ENCODE measurements around the gene LCK.
A peak's percentile ranks its signal among the peaks of the same experiment; 100 is the strongest.

Gene LCK

GRCh38 chr1:32250893-32251716 lies at the start of gene LCK:
Gene LCK, plus strand, starts transcription at chr1:32251265. Its CDS starts 23,065 bp downstream, at chr1:32274330.
- no peak for DNase-seq

GRCh38 chr1:32204943-32205361 lies 46.1 kb upstream of the LCK start:
- peak; percentile 33 for DNase-seq

GRCh38 chr1:32205401-32206370 lies 45.4 kb upstream of the LCK start, which contains the start of gene IQCC:
Gene IQCC, plus strand, starts transcription at chr1:32205671. Its CDS starts 11 bp downstream, at chr1:32205682.
- DNase-seq: peak; percentile 78

DNA sequence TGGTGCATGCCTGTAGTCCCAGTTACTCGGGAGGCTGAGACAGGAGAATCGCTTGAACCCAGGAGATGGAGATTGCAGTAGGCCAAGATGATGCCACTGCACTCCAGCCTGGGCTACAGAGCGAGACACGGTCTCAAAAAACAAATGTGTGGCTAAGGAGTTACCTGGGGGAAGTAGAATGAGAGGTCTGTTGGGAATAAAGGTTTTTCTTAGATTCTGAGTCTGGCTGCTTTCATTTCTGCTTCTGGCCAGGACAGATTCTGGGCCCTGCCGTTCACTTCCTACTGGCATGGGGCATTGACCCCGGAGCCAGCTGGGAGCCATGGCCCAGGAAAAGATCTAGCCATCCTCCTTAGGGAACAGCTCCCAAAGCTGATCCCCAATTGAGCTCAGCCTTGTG lies 42.6 kb upstream of the LCK start:
- DNase-seq: no peak

- DNase-seq: peak; percentile 85
These were observed 42.2 kb upstream of the LCK start, which contains the start of gene DCDC2B for GRCh38 chr1:32208891-32209328. Gene DCDC2B, plus strand, starts transcription at chr1:32209089. Its CDS starts 5 bp downstream, at chr1:32209094.

DNA sequence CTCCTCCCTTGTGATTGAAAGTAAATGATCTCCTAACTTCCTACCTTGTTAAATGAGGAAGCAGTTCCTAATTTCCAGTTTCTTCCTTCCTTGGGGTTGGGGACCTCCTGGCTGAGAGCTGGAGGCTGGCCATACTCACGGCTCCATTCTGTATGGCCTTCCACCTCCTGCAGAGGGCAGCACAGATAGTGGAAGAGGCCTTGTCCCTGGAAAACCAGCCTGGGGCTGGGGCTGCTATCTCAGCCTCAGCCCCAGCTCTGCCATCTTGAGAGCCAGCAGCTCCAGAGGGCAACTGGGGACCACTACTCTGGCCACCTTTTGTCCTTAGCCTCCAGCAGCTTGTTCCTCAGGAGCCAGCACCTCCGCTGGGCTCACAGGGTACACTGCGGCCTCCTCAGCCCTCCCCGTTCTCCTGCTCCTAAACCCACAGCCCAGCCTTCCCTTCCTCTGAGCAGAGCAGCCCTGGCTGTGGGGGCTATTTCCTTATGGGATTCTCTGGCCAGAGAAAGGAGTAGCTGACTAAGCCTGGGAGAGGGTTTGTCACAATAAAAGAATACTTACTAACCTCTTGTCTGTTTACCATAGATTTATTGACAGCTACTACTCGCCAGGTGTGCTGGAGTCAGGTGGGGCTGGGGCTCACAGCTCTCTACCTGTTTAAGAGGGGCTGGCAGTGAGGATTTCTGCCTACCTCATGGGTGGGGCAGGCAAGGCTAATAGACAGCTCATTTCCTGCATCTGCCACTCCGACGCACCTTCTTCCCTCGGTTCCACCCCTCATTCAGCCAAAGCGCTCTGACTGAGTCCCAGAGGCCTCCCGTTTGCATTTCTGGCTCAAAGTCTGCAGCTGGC lies 35.2 kb upstream of the LCK start:
- peak; percentile 56 for DNase-seq

- no peak for DNase-seq
These were observed 34.5 kb upstream of the LCK start for GRCh38 chr1:32216566-32216965.

DNA sequence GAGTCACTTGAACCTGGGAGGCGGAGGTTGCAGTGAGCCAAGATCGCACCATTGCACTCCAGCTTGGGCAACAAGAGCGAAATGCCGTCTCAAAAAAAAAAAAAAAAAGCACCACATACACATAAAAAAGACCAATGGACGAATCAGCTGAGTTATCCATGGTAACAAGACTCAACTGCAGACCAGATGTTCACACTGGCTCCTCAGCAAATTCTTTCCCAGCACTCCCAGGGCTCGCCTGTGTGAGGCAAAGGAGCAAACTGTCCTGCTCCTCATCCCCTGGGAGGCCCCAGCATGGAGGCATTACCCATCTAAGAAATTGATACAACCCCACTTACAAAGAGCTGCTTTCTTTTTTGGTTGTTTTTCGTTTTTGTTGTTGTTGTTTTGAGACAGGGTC lies 32.0 kb upstream of the LCK start:
- DNase-seq: no peak

DNA sequence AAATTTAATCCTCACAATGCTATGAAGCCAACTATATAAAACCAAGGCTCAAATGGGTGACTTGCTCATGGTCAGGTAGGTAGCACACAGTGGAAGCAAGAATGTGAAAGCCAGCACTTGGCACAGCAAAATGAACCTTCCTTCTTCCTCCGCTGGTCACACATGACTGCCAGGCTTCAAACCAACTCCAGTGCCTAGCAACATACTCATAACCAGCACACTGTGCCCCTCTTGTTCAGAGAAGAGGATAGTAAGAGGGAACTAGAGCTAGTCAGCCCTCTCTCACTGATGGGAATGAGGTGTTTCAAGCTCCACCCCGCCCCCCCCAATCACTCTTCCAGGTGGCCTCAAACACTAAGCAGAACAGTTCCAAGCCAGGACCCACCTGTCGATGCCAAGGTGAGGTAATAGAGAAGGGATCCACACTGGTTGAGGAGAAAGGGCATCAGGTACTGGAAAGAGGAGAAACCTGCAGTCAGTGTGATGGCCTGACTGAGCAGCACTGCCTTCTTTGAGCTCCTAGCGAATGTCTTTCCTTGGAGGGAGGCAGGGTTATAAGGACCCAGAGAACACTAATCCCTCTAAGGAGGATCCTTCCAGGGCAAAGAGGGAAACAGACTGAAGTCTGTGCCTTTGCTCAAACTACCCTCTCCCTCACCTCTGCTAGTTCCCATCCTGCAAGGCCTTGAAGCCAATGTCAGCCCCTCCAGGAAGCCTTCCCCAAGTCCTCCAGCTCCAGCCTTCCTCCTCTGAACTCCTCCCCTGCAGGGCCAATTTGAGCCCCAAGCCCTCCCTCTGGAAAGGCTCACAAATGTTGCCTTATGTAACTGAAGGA lies 30.1 kb upstream of the LCK start:
- DNase-seq: peak; percentile 37

GRCh38 chr1:32221581-32221979 lies 29.5 kb upstream of the LCK start:
- no peak for DNase-seq

- DNase-seq: peak; percentile 72
These were observed 28.9 kb upstream of the LCK start, which contains the start of the genes EIF3I and TMEM234 for GRCh38 chr1:32221980-32222755. Gene EIF3I, plus strand, starts transcription at chr1:32222407. Its CDS starts 35 bp downstream, at chr1:32222442. Gene TMEM234, minus strand, starts transcription at chr1:32222353. Its CDS starts 31 bp downstream, at chr1:32222322.

- DNase-seq: no peak
These were observed 27.4 kb upstream of the LCK start for GRCh38 chr1:32223683-32224082.

DNA sequence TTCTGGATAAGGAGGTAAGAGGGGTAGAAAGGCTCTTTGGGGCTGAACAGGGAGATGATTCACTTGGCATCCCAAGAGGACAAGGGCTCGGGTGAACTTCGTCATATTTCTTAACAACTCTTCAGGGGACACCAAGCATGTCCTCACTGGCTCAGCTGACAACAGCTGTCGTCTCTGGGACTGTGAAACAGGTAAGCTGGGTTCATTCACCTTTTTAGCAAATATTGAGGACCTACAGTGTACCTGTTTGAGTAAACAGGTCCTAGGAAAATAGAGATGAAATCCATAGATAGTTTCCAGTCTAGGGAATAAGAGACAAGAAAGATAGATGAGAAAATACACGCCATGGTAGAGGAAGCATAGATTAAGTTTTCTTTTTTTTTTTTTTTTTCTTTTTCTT lies 26.8 kb upstream of the LCK start:
- DNase-seq: no peak

DNA sequence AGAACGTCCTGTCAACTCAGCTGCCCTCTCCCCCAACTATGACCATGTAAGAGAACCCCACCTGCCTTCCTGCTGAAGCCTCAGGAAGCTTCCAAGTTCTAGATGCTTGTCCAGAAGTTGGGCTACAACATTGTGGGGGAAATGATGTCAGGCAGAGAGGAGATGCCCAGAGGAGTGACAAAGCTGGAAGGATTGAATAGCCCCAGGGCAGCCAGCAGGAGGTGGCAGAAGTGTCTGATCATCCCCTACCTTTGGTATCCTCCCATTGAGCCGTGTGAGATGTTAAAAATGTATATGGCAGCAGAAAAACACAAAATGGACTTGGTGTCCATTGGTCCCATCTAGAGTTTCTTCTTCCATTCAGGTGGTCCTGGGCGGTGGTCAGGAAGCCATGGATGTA lies 22.3 kb upstream of the LCK start:
- no peak for DNase-seq

DNA sequence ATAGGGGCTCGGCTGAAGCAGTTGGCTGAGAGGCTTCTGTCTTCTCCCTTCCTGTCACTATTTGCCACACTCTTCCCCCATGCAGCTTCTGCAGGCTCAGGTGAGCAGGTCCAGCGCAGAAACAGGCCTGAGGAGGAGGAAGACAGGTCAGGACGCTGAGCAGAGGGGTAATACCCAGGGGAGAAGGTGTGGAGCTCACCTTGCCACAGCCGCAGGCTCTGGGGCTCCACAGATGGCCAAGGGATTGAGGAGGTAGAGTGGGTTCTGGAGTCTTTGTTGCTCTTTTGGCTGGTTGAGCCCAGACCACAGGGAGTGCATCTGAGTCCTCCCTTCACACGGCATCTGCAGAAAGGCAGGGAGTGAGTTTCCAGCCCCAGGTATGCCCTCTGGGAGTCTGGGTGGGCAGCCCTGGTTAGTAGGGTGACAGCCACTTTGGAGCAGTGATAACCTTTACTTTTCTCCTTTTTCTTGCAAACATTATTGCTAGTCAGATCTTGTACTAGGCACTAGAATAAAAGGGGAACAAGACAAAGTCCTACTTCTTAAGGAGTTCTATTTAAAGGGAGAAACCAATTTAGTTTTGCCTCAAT lies 19.1 kb upstream of the LCK start:
- no peak for DNase-seq

DNA sequence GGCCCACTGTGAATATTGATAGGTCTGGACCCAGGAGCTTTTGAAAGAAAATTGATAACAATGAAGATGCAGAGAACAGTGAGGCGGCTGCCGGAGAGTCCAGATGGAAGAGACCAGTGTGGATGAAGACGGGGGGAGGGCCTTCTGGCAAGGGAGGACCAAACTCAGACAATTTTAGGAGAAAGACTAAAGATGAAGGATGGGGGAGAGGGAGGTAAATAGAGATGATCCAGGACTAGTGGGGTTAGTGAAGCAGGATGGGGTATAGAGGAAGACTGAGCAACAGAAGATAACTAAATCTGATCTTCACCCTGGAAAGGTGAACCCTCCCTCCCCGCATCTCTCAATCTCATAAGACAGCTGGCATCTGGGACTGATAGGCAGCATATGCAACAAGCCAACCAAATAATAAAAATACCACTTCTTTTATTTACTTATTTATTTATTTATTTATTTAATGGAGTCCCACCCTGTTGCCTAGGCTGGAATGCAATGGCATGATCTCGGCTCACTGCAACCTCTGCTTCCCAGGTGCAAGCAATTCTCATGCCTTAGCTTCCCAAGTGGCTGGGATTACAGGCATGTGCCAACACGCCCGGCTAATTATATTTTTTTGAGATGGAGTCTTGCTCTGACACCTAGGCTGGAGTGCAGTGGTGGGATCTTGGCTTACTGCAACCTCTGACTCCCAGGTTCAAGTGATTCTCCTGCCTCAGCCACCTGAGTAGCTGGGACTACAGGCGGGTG lies 18.3 kb upstream of the LCK start:
- no peak for DNase-seq

DNA sequence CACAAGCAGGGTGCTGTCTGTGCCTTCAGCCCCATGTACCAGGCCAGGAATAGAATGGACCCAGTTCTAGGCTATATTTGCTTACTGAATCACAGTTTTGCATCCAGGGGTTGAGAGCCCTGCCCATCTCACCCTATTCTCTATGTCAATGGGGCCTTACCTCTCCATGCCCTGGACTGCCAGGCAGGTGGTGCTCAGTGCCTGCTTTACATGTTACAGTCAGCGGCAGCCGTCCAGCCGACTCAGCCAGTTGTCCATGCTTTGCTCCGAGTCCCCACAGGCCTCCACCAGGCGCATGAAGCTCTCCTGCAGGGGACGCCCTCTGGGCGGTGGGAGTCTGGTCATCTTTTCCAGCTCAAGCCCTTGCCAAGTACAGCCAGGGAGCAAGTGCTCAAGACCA lies 16.3 kb upstream of the LCK start:
- DNase-seq: no peak

- DNase-seq: peak; percentile 32
These were observed 11.7 kb upstream of the LCK start for GRCh38 chr1:32239337-32239736.

DNA sequence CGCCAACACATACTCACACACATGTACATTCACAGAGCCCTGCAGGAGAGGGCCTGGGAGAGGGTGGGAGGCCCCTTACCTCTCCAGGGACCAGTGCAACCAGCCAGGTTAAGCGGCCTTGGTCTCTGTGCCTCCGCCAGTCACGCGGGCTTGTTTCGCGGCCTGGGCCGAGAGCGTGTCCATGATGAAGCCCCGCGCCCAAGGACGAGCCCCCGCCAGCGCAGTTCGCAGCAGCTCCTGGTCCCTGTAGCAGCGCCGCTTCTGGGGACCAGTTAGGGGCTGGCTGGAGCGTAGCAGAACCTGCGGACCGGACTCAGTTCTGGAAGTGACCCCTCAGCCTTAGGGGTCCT lies 11.3 kb upstream of the LCK start:
- DNase-seq: no peak
